ENCODE data around the gene APBA2. TPM values are rescaled to one million over a fixed set of nuclear protein-coding genes. Genes with fewer than 3 reads are reported as not detected.

Gene APBA2
- total and polyA plus RNA-seq, 3 donors from 2014 or later: 18.5 to 37.7 (median 29.5) TPM

- 94 to 96% methylated on average over 7 to 8 of the region's 8 CpGs for WGBS, 2 donors
- no peak overlapping the region for H3K27ac ChIP-seq
- intact Hi-C loops (cut with DNase I; ENCODE audit: low total_unique reads): no loop called here
Measured at GRCh38 chr15:29064731-29065130, 179.0 kb downstream of the APBA2 start.

GRCh38 chr15:29065571-29065970 lies 179.8 kb downstream of the APBA2 start:
- WGBS, 2 donors: 80 to 87% methylated on average over 1 to 5 of the region's 5 CpGs
- H3K4me3 ChIP-seq: no peak overlapping the region
- H3K4me1 ChIP-seq: no peaks in the 10 kb centered on the region
- DNase-seq: no peak
- H3K9me3 ChIP-seq: no peaks in the 10 kb centered on the region
- no peaks in the 10 kb centered on the region for H3K36me3 ChIP-seq (ENCODE audit: low read depth, missing control alignments)
- no peak for TF ChIP-seq CTCF (IDR thresholded peaks at IDR 0.05)
- no peak for TF ChIP-seq POLR2A (IDR thresholded peaks at IDR 0.05)
- no peak overlapping the region for H3K27ac ChIP-seq
- intact Hi-C loops (cut with DNase I; ENCODE audit: low total_unique reads): no loop called here
- no peaks in the 10 kb centered on the region for H3K27me3 ChIP-seq

More at GRCh38 chr15:29064731-29065130, 179.0 kb downstream of the APBA2 start:
- H3K4me1 ChIP-seq: no peaks in the 10 kb centered on the region
- no peak overlapping the region for H3K4me3 ChIP-seq
- H3K36me3 ChIP-seq (ENCODE audit: low read depth, missing control alignments): no peaks in the 10 kb centered on the region
- no peak for DNase-seq
- no peaks in the 10 kb centered on the region for H3K9me3 ChIP-seq
- H3K27me3 ChIP-seq: no peaks in the 10 kb centered on the region
- TF ChIP-seq POLR2A (IDR thresholded peaks at IDR 0.05) (no peak), CTCF (IDR thresholded peaks at IDR 0.05) (no peak)

- 84 to 92% methylated on average over 5 of the region's 5 CpGs for WGBS, 2 donors
- intact Hi-C loops (cut with DNase I; ENCODE audit: low total_unique reads): no loop called here
- Histone ChIP-seq H3K4me3 (no peak overlapping the region), H3K9me3 (no peaks in the 10 kb centered on the region), H3K27me3 (no peaks in the 10 kb centered on the region), H3K4me1 (no peaks in the 10 kb centered on the region), H3K27ac (no peak overlapping the region), H3K36me3 (ENCODE audit: low read depth, missing control alignments) (no peaks in the 10 kb centered on the region)
- TF ChIP-seq POLR2A (IDR thresholded peaks at IDR 0.05): no peak
- no peak for TF ChIP-seq CTCF (IDR thresholded peaks at IDR 0.05)
- no peak for DNase-seq
Measured at GRCh38 chr15:29066310-29066709, 180.5 kb downstream of the APBA2 start.

- Histone ChIP-seq H3K27ac (no peak overlapping the region), H3K36me3 (ENCODE audit: low read depth, missing control alignments) (no peaks in the 10 kb centered on the region), H3K27me3 (no peaks in the 10 kb centered on the region), H3K9me3 (no peaks in the 10 kb centered on the region), H3K4me1 (no peaks in the 10 kb centered on the region), H3K4me3 (no peak overlapping the region)
- 90 to 92% methylated on average over 2 of the region's 2 CpGs for WGBS, 2 donors
- no peak for TF ChIP-seq POLR2A (IDR thresholded peaks at IDR 0.05)
- DNase-seq: no peak
- intact Hi-C loops (cut with DNase I; ENCODE audit: low total_unique reads): no loop called here
Measured at GRCh38 chr15:29066838-29067237, 181.1 kb downstream of the APBA2 start.

GRCh38 chr15:29067949-29068348 lies 182.2 kb downstream of the APBA2 start:
- H3K36me3 ChIP-seq (ENCODE audit: low read depth, missing control alignments): no peaks in the 10 kb centered on the region
- intact Hi-C loops (cut with DNase I; ENCODE audit: low total_unique reads): no loop called here
- no peak overlapping the region for H3K4me3 ChIP-seq
- no peaks in the 10 kb centered on the region for H3K4me1 ChIP-seq
- H3K9me3 ChIP-seq: no peaks in the 10 kb centered on the region
- 65 to 76% methylated on average over 7 of the region's 7 CpGs for WGBS, 2 donors
- H3K27ac ChIP-seq: no peak overlapping the region
- no peak for TF ChIP-seq POLR2A (IDR thresholded peaks at IDR 0.05)
- no peak for TF ChIP-seq CTCF (IDR thresholded peaks at IDR 0.05)
- no peaks in the 10 kb centered on the region for H3K27me3 ChIP-seq
- no peak for DNase-seq
